K562 (cell line): ENCODE results near the gene ZSCAN29. TPM values are rescaled to one million over a fixed set of nuclear protein-coding genes. Genes with fewer than 3 reads are reported as not detected.

Experiments used
- E2F4 ChIP-seq: sonication (generic); formaldehyde crosslinking; IDR thresholded peaks from 2 replicates; pipeline ENCODE4 v1.8.0; 2022; ENCODE audit warnings: mild to moderate bottlenecking, low read depth, missing genetic modification reagents
- EGR1 ChIP-seq: fragments of 450-650 bp; conservative IDR thresholded peaks from 2 replicates; pipeline ENCODE4 v1.6.1; 2017; ENCODE audit warnings: mild to moderate bottlenecking
- FOXA1 ChIP-seq: fragments of 450-650 bp; IDR thresholded peaks from 2 replicates; pipeline ENCODE4 v1.6.1; 2016; ENCODE audit warnings: mild to moderate bottlenecking, borderline replicate concordance
- GATA2 ChIP-seq: sonication (generic); formaldehyde crosslinking; IDR thresholded peaks from 2 replicates; pipeline ENCODE4 v1.4.0; 2020; ENCODE audit warnings: mild to moderate bottlenecking, missing genetic modification reagents
- GATAD2B ChIP-seq: fragments of 450-650 bp; IDR thresholded peaks from 2 replicates; pipeline ENCODE4 v1.6.1; 2017; ENCODE audit warnings: mild to moderate bottlenecking, borderline replicate concordance
- HDAC2 ChIP-seq: fragments of 450-650 bp; IDR thresholded peaks from 2 replicates; pipeline ENCODE4 v1.6.1; 2016; ENCODE audit warnings: mild to moderate bottlenecking
- HNRNPLL ChIP-seq: fragments of 200-400 bp; formaldehyde crosslinking; IDR thresholded peaks from 2 replicates; pipeline ENCODE4 v1.6.1; 2017; ENCODE audit warnings: low read length, low read depth, mild to moderate bottlenecking; ENCODE audit not compliant: poor library complexity, severe bottlenecking
- NBN ChIP-seq: fragments of 450-650 bp; IDR thresholded peaks from 2 replicates; pipeline ENCODE4 v1.6.1; 2016; ENCODE audit warnings: low read depth, mild to moderate bottlenecking
- PHF20 ChIP-seq: fragments of 450-650 bp; IDR thresholded peaks from 2 replicates; pipeline ENCODE4 v1.6.1; 2018; ENCODE audit not compliant: partially characterized antibody
- POLR2H ChIP-seq: IDR thresholded peaks from 2 replicates; pipeline ENCODE4 v1.6.1; 2016; ENCODE audit warnings: missing genetic modification characterization, low read depth, mild to moderate bottlenecking, control low read depth, missing compliant biosample characterization, moderate library complexity
- RBFOX2 ChIP-seq: fragments of 200-400 bp; formaldehyde crosslinking; IDR thresholded peaks from 2 replicates; pipeline ENCODE4 v1.6.1; 2017; ENCODE audit warnings: low read depth, mild to moderate bottlenecking, low read length, moderate library complexity
- SIN3B ChIP-seq: fragments of 450-650 bp; IDR thresholded peaks from 2 replicates; pipeline ENCODE4 v1.6.1; 2017; ENCODE audit warnings: low read depth, mild to moderate bottlenecking, moderate library complexity
- TOE1 ChIP-seq, 2 experiments: fragments of 450-650 bp in 1 of 2; sonication (generic) in 1 of 2; formaldehyde crosslinking in 1 of 2; IDR thresholded peaks; 2 replicates each; pipeline versions ENCODE4 v1.7.1 to v1.8.0; 2016 to 2022; ENCODE audit warnings: borderline replicate concordance in 2 of 2, mild to moderate bottlenecking in 2 of 2, antibody characterized with exemption in 1 of 2, inconsistent platforms in 1 of 2, low read depth in 1 of 2, missing genetic modification reagents in 1 of 2, moderate library complexity in 1 of 2
- ZNF175 ChIP-seq: fragments of 200-800 bp; sonication (Bioruptor generic); IDR thresholded peaks from 2 replicates; pipeline ENCODE4 v1.6.1; 2016; ENCODE audit warnings: low read depth, mild to moderate bottlenecking, missing genetic modification characterization, missing compliant biosample characterization
- ZNF24 ChIP-seq: fragments of 450-650 bp; IDR thresholded peaks from 2 replicates; pipeline ENCODE4 v1.6.1; 2016
- polyA plus RNA-seq, 8 experiments: library from polyadenylated mRNA; depleted of rRNA in 4 of 8; stranded (reverse) in 5 of 8; unstranded in 3 of 8; fragments of >200 nt; fragmentation: Nextera tagmentation in 2 of 8; fragmentation: Illumina TruSeq in 1 of 8; extraction: Ambion mirVana in 2 of 8; extraction: Trizol in 1 of 8; gene quantifications; 2 replicates each; pipeline versions ENCODE4 v1.2.1 to v1.2.3, GENCODE V29; 2011 to 2014; ENCODE audit warnings: inconsistent platforms in 1 of 8, missing spikeins in 1 of 8
- total RNA-seq, 7 experiments: library from RNA; depleted of rRNA in 6 of 7; stranded (reverse); fragments of >200 nt in 6 of 7; fragmentation: Illumina TruSeq in 2 of 7; extraction: Trizol in 2 of 7; gene quantifications; 2 replicates each; pipeline versions ENCODE4 v1.2.1 to v1.2.3, GENCODE V29; 2011 to 2021; ENCODE audit warnings: low replicate concordance in 1 of 7
- TF ChIP-seq, protein P1 (sequence below): sonication (generic); formaldehyde crosslinking; IDR thresholded peaks from 2 replicates; pipeline ENCODE4 v1.8.0; 2023; ENCODE audit warnings: mild to moderate bottlenecking, missing genetic modification reagents

ZSCAN29 gene
- total and polyA plus RNA-seq, 9 of the 15 experiments (the other 6 are each of a cell fraction or from before 2014, with no cell fraction given), result 2.5 to 28.6 (median 19.7) TPM

- TF ChIP-seq EGR1 (no peak), NBN (peak; percentile 63; the same call in 1 of the 2 replicates), ZNF175 (CRISPR knock-in tag) (0 out of 2 replicates have a peak, but pooled peaks have one; percentile 64), HNRNPLL (peak; percentile 83), GATAD2B (no peak), GATA2 (peak; percentile 83), SIN3B (peak; percentile 86; the same call in 1 of the 2 replicates), PHF20 (peak; percentile 97), FOXA1 (no peak), TOE1 (IDR thresholded peaks at IDR 0.05; ENCODE audit: borderline replicate concordance) (peak; percentile 70; the same call in 1 of the 2 replicates), TOE1 (CRISPR knock-in tag; IDR thresholded peaks at IDR 0.05; ENCODE audit: borderline replicate concordance, low read depth) (no peak), RBFOX2 (peak; percentile 99), E2F4 (0 out of 2 replicates have a peak, but pooled peaks have one; percentile 33), ZNF24 (0 out of 2 replicates have a peak, but pooled peaks have one; percentile 62), HDAC2 (peak; percentile 74), POLR2H (tag) (peak; percentile 88)
- TF ChIP-seq, protein P1, sequence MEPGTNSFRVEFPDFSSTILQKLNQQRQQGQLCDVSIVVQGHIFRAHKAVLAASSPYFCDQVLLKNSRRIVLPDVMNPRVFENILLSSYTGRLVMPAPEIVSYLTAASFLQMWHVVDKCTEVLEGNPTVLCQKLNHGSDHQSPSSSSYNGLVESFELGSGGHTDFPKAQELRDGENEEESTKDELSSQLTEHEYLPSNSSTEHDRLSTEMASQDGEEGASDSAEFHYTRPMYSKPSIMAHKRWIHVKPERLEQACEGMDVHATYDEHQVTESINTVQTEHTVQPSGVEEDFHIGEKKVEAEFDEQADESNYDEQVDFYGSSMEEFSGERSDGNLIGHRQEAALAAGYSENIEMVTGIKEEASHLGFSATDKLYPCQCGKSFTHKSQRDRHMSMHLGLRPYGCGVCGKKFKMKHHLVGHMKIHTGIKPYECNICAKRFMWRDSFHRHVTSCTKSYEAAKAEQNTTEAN (CRISPR knock-in tag), result peak; percentile 34; the same call in 1 of the 2 replicates
Measured at GRCh38 chr15:43329960-43330779, 40.7 kb downstream of the ZSCAN29 start, which contains the start of gene LCMT2 (continued).
